Adrenal gland (tissue), 12 donors: ENCODE data around the gene PADI6. TPM values are rescaled to one million over a fixed set of nuclear protein-coding genes. Genes with fewer than 3 reads are reported as not detected.

ENCODE experiments used
- DNase-seq, 7 donors: peaks; one replicate each; pipeline ENCODE4 v3.0.0-alpha.2; 2019 to 2020
- H3K27ac ChIP-seq, 5 donors: fragments of 200-600 bp; sonication (generic) in 4 of 5; 1 replicate in 3 of 5; 2 replicates in 2 of 5; pipeline versions ENCODE4 v1.5.1 to v1.8.0; 2016 to 2020; ENCODE audit warnings: mild to moderate bottlenecking in 1 of 5
- H3K27me3 ChIP-seq: fragments of 200-600 bp; 2 replicates; pipeline ENCODE4 v1.8.0; 2021
- H3K36me3 ChIP-seq, 2 donors: fragments of 200-600 bp; replicated peaks in 1 of 2; 1 replicate in 1 of 2; 2 replicates in 1 of 2; pipeline versions ENCODE4 v1.5.1 to v1.8.0; 2018 to 2022
- H3K4me1 ChIP-seq, 2 donors: fragments of 200-600 bp; replicated peaks in 1 of 2; 1 replicate in 1 of 2; 2 replicates in 1 of 2; pipeline versions ENCODE4 v1.5.1 to v1.8.0; 2018 to 2021
- H3K4me3 ChIP-seq, 4 donors: fragments of 200-600 bp; sonication (generic) in 3 of 4; one replicate each; pipeline ENCODE4 v1.5.1; 2016 to 2018
- H3K9me3 ChIP-seq, 3 donors: fragments of 200-600 bp; sonication (generic) in 1 of 3; replicated peaks in 1 of 3; 1 replicate in 2 of 3; 2 replicates in 1 of 3; pipeline versions ENCODE4 v1.5.1 to v1.8.0; 2016 to 2021
- CTCF ChIP-seq, 6 experiments: fragments of 450-650 bp in 4 of 6; fragments of 200-600 bp in 2 of 6; sonication (generic) in 1 of 6; IDR thresholded peaks; 1 replicate in 5 of 6; 2 replicates in 1 of 6; pipeline versions ENCODE4 v1.5.1 to v1.8.0; 2016 to 2021; ENCODE audit warnings: antibody characterized with exemption in 6 of 6, mild to moderate bottlenecking in 2 of 6, moderate library complexity in 1 of 6
- POLR2A ChIP-seq, 2 donors: fragments of 450-650 bp; IDR thresholded peaks; one replicate each; pipeline ENCODE4 v1.6.1; 2017; ENCODE audit warnings: antibody characterized with exemption in 2 of 2, mild to moderate bottlenecking in 2 of 2, moderate library complexity in 1 of 2
- WGBS, 4 donors: extraction: QIAGEN DNeasy Blood & Tissue Kit in 2 of 4; methylation state at CpG; one replicate each; pipeline versions ENCODE4 v1.1.5 to v1.1.7; 2013 to 2017; 5-methylcytosine and 5-hydroxymethylcytosine counted together
- intact Hi-C, 2 donors: fragments of 100-400 bp; cut with DNase I; formaldehyde crosslinking; loops; one replicate each; pipeline versions ENCODE4 v1.14.1 to v1.15.0; 2022 to 2023
- polyA plus RNA-seq, 3 donors: library from polyadenylated mRNA; stranded (reverse); fragments of 200-250 nt in 2 of 3; fragments of 350-450 nt in 1 of 3; fragmentation: Illumina TruSeq in 1 of 3; extraction: RNeasy Lipid Tissue Mini Kit (QIAGEN cat#74804) in 1 of 3; gene quantifications; one replicate each; pipeline ENCODE4 v1.2.3, GENCODE V29; 2013 to 2014
- total RNA-seq, 9 donors: library from RNA; depleted of rRNA in 4 of 9; stranded (reverse); fragments of >200 nt in 4 of 9; fragments of 120-200 nt in 1 of 9; fragmentation: NEBNext Ultra II Directional in 1 of 9; extraction: Animal tissue kit (Norgen Biotek cat#: 25700) in 1 of 9; gene quantifications; one replicate each; pipeline versions ENCODE4 v1.1.0 to v1.2.4, GENCODE V29; 2013 to 2023
- donor health status: healthy with polysubstance abuse.
- donor health status: Bipolar disorder and iron deficiency.
- donor health status: DM: yes; HTN: yes; CAD: no.
- donor health status: DM: no; HTN: no; CAD: no.
- donor health status: DM: no; HTN: no; CAD: no.
- donor health status: DM: yes; HTN: yes; CAD: no.

PADI6 gene
- total and polyA plus RNA-seq, 12 donors, result not detected

GRCh38 chr1:17351598-17352324 is 20.2 kb upstream of the PADI6 start:
- 71 to 84% (median 75%) methylated on average over 7 to 8 of the region's 8 CpGs for WGBS, 4 donors
- Histone ChIP-seq H3K27me3 (no peaks in the 10 kb centered on the region), H3K36me3 (no peaks in the 10 kb centered on the region), H3K4me1 (no peaks in the 10 kb centered on the region), H3K27ac (no peak overlapping the region), H3K4me3 (no peak overlapping the region), H3K9me3 (no peaks in the 10 kb centered on the region)
- DNase-seq, result no peak
- TF ChIP-seq POLR2A (IDR thresholded peaks at IDR 0.05) (no peak), CTCF (IDR thresholded peaks at IDR 0.05) (no peak)
- intact Hi-C loops, result no loop called here

- TF ChIP-seq POLR2A (IDR thresholded peaks at IDR 0.05) (no peak), CTCF (IDR thresholded peaks at IDR 0.05) (no peak)
- Histone ChIP-seq H3K4me1 (no peaks in the 10 kb centered on the region), H3K4me3 (no peak overlapping the region), H3K27ac (no peak overlapping the region), H3K36me3 (no peaks in the 10 kb centered on the region), H3K27me3 (no peaks in the 10 kb centered on the region), H3K9me3 (no peaks in the 10 kb centered on the region)
- no peak for DNase-seq
- WGBS, 4 donors, result 63 to 79% (median 71%) methylated on average over 8 of the region's 8 CpGs
- intact Hi-C loops, result no loop called here
Measured at GRCh38 chr1:17352419-17352909, 19.5 kb upstream of the PADI6 start.

GRCh38 chr1:17355898-17356297 is 16.1 kb upstream of the PADI6 start:
- intact Hi-C loops, result no loop called here
- 34 to 54% (median 51%) methylated on average over 6 of the region's 6 CpGs for WGBS, 4 donors
- H3K4me1 ChIP-seq, result no peaks in the 10 kb centered on the region
- no peaks in the 10 kb centered on the region for H3K9me3 ChIP-seq
- no peak overlapping the region for H3K27ac ChIP-seq
- no peak for DNase-seq
- no peaks in the 10 kb centered on the region for H3K27me3 ChIP-seq
- no peak for TF ChIP-seq POLR2A (IDR thresholded peaks at IDR 0.05)
- TF ChIP-seq CTCF (IDR thresholded peaks at IDR 0.05), result no peak
- no peak overlapping the region for H3K4me3 ChIP-seq
- H3K36me3 ChIP-seq, result no peaks in the 10 kb centered on the region

GRCh38 chr1:17356387-17357026 is 15.5 kb upstream of the PADI6 start:
- Histone ChIP-seq H3K9me3 (no peaks in the 10 kb centered on the region), H3K4me3 (no peak overlapping the region), H3K27me3 (no peaks in the 10 kb centered on the region), H3K36me3 (no peaks in the 10 kb centered on the region), H3K27ac (no peak overlapping the region), H3K4me1 (no peaks in the 10 kb centered on the region)
- WGBS, 4 donors, result 46 to 57% (median 55%) methylated on average over 8 to 12 of the region's 12 CpGs
- TF ChIP-seq POLR2A (IDR thresholded peaks at IDR 0.05), result no peak
- intact Hi-C loops, result no loop called here
- DNase-seq, result no peak
